HepG2 (cell line): ENCODE data around the gene MAEA.

Experiments
- BRCA1 ChIP-seq: sonication (generic); formaldehyde crosslinking; IDR thresholded peaks from 2 replicates; pipeline ENCODE4 v1.4.0; 2020; ENCODE audit warnings: missing genetic modification reagents
- FOXK1 ChIP-seq: sonication (generic); formaldehyde crosslinking; IDR thresholded peaks from 2 replicates; pipeline ENCODE4 v1.4.0; 2020; ENCODE audit warnings: low read depth, missing genetic modification reagents, borderline replicate concordance
- ZNF333 ChIP-seq: sonication (generic); formaldehyde crosslinking; IDR thresholded peaks from 2 replicates; pipeline ENCODE4 v1.4.0; 2020; ENCODE audit warnings: mild to moderate bottlenecking, missing genetic modification reagents, borderline replicate concordance

GRCh38 chr4:1363513-1363912, 73.8 kb downstream of the MAEA start:
- no peak for TF ChIP-seq ZNF333 (CRISPR knock-in tag)
- TF ChIP-seq FOXK1 = no peak
- no peak for TF ChIP-seq BRCA1 (CRISPR knock-in tag)
